Measurements from ENCODE around the gene MNDA.
"Not testable (repeated sequence)": the region's sequence is repeated elsewhere in the genome, so short reads cannot be mapped to it uniquely, and the experiment has no call there.

MNDA gene

GRCh38 chr1:158839566-158839965 lies 8.4 kb downstream of the MNDA start:
- DNase-seq, result no peak

GRCh38 chr1:158840236-158840635 lies 9.1 kb downstream of the MNDA start:
- DNase-seq, result no peak

- no peak for DNase-seq
Observed at GRCh38 chr1:158864595-158864994, 33.4 kb downstream of the MNDA start.

- DNase-seq, result not testable (repeated sequence)
Observed at GRCh38 chr1:158870438-158870837, 39.3 kb downstream of the MNDA start.

GRCh38 chr1:158873141-158873540 lies 42.0 kb downstream of the MNDA start:
- DNase-seq, result no peak

GRCh38 chr1:158893654-158894053 lies 62.5 kb downstream of the MNDA start:
- DNase-seq, result no peak

GRCh38 chr1:158898722-158899121 lies 67.6 kb downstream of the MNDA start:
- no peak for DNase-seq

Data from NCI-H774 (cell line).